GM19351 (cell line): ENCODE data around the gene CELA1.

Source experiments
- ATAC-seq: cut with Tn5 transposase; IDR thresholded peaks from one replicate; pipeline ENCODE4 v1.9.1; 2021; ENCODE audit warnings: mild to moderate bottlenecking, moderate library complexity; ENCODE audit not compliant: unreplicated experiment

Gene CELA1

GRCh38 chr12:51377099-51377984 is 30.9 kb upstream of the CELA1 start:
- ATAC-seq, result no peak

- no peak for ATAC-seq
These were observed 28.4 kb upstream of the CELA1 start for GRCh38 chr12:51374856-51375255.

- no peak for ATAC-seq
These were observed 27.9 kb upstream of the CELA1 start for GRCh38 chr12:51374361-51374760.

- ATAC-seq, result no peak
These were observed 26.7 kb upstream of the CELA1 start for GRCh38 chr12:51373187-51373586.

GRCh38 chr12:51372021-51372420 is 25.5 kb upstream of the CELA1 start:
- ATAC-seq, result no peak

- no peak for ATAC-seq
These were observed 24.9 kb upstream of the CELA1 start for GRCh38 chr12:51371295-51371953.

GRCh38 chr12:51370667-51371066 is 24.2 kb upstream of the CELA1 start:
- ATAC-seq, result no peak

GRCh38 chr12:51369581-51369980 is 23.1 kb upstream of the CELA1 start:
- ATAC-seq, result no peak

- ATAC-seq, result peak; percentile 97
These were observed 22.4 kb upstream of the CELA1 start for GRCh38 chr12:51368640-51369517.

GRCh38 chr12:51365276-51365675 is 18.8 kb upstream of the CELA1 start:
- no peak for ATAC-seq

- ATAC-seq, result no peak
These were observed 17.5 kb upstream of the CELA1 start for GRCh38 chr12:51364001-51364400.

- no peak for ATAC-seq
These were observed 16.4 kb upstream of the CELA1 start for GRCh38 chr12:51362747-51363342.

- no peak for ATAC-seq
These were observed 15.8 kb upstream of the CELA1 start for GRCh38 chr12:51362307-51362706.

- ATAC-seq, result no peak
These were observed 14.9 kb upstream of the CELA1 start for GRCh38 chr12:51361161-51362016.

GRCh38 chr12:51360315-51360714 is 13.8 kb upstream of the CELA1 start:
- no peak for ATAC-seq

- ATAC-seq, result no peak
These were observed 13.4 kb upstream of the CELA1 start for GRCh38 chr12:51359851-51360250.

GRCh38 chr12:51358496-51358895 is 12.0 kb upstream of the CELA1 start:
- ATAC-seq, result no peak

- no peak for ATAC-seq
These were observed 11.0 kb upstream of the CELA1 start for GRCh38 chr12:51357374-51358047.

GRCh38 chr12:51351913-51352532 is 5.5 kb upstream of the CELA1 start:
- ATAC-seq, result no peak
